ENCODE data around the gene ADGRB2.

- TF ChIP-seq, protein P1, sequence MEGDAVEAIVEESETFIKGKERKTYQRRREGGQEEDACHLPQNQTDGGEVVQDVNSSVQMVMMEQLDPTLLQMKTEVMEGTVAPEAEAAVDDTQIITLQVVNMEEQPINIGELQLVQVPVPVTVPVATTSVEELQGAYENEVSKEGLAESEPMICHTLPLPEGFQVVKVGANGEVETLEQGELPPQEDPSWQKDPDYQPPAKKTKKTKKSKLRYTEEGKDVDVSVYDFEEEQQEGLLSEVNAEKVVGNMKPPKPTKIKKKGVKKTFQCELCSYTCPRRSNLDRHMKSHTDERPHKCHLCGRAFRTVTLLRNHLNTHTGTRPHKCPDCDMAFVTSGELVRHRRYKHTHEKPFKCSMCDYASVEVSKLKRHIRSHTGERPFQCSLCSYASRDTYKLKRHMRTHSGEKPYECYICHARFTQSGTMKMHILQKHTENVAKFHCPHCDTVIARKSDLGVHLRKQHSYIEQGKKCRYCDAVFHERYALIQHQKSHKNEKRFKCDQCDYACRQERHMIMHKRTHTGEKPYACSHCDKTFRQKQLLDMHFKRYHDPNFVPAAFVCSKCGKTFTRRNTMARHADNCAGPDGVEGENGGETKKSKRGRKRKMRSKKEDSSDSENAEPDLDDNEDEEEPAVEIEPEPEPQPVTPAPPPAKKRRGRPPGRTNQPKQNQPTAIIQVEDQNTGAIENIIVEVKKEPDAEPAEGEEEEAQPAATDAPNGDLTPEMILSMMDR (tag by site-specific recombination; IDR thresholded peaks at IDR 0.05) = no peak
- TF ChIP-seq HOXC10 (CRISPR knock-in tag; IDR thresholded peaks at IDR 0.05) (no peak), ZNF624 (tag by site-specific recombination; IDR thresholded peaks at IDR 0.05) (no peak), SP2 (tag by site-specific recombination; IDR thresholded peaks at IDR 0.05) (no peak), ZNF660 (tag by site-specific recombination; IDR thresholded peaks at IDR 0.05) (no peak), GFI1B (tag by site-specific recombination; IDR thresholded peaks at IDR 0.05) (no peak), ZNF391 (tag by site-specific recombination; IDR thresholded peaks at IDR 0.05; ENCODE audit: borderline replicate concordance, low read depth) (no peak)
- TF ChIP-seq, protein P2, sequence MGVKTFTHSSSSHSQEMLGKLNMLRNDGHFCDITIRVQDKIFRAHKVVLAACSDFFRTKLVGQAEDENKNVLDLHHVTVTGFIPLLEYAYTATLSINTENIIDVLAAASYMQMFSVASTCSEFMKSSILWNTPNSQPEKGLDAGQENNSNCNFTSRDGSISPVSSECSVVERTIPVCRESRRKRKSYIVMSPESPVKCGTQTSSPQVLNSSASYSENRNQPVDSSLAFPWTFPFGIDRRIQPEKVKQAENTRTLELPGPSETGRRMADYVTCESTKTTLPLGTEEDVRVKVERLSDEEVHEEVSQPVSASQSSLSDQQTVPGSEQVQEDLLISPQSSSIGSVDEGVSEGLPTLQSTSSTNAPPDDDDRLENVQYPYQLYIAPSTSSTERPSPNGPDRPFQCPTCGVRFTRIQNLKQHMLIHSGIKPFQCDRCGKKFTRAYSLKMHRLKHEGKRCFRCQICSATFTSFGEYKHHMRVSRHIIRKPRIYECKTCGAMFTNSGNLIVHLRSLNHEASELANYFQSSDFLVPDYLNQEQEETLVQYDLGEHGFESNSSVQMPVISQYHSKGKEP (tag by site-specific recombination; IDR thresholded peaks at IDR 0.05) = no peak
- TF ChIP-seq, protein P3, sequence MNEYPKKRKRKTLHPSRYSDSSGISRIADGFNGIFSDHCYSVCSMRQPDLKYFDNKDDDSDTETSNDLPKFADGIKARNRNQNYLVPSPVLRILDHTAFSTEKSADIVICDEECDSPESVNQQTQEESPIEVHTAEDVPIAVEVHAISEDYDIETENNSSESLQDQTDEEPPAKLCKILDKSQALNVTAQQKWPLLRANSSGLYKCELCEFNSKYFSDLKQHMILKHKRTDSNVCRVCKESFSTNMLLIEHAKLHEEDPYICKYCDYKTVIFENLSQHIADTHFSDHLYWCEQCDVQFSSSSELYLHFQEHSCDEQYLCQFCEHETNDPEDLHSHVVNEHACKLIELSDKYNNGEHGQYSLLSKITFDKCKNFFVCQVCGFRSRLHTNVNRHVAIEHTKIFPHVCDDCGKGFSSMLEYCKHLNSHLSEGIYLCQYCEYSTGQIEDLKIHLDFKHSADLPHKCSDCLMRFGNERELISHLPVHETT (tag by site-specific recombination; IDR thresholded peaks at IDR 0.05) = no peak
- TF ChIP-seq, protein P4, sequence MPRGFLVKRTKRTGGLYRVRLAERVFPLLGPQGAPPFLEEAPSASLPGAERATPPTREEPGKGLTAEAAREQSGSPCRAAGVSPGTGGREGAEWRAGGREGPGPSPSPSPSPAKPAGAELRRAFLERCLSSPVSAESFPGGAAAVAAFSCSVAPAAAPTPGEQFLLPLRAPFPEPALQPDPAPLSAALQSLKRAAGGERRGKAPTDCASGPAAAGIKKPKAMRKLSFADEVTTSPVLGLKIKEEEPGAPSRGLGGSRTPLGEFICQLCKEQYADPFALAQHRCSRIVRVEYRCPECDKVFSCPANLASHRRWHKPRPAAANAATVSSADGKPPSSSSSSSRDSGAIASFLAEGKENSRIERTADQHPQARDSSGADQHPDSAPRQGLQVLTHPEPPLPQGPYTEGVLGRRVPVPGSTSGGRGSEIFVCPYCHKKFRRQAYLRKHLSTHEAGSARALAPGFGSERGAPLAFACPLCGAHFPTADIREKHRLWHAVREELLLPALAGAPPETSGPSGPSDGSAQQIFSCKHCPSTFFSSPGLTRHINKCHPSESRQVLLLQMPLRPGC (tag by site-specific recombination; IDR thresholded peaks at IDR 0.05) = no peak
- TF ChIP-seq, protein P5, sequence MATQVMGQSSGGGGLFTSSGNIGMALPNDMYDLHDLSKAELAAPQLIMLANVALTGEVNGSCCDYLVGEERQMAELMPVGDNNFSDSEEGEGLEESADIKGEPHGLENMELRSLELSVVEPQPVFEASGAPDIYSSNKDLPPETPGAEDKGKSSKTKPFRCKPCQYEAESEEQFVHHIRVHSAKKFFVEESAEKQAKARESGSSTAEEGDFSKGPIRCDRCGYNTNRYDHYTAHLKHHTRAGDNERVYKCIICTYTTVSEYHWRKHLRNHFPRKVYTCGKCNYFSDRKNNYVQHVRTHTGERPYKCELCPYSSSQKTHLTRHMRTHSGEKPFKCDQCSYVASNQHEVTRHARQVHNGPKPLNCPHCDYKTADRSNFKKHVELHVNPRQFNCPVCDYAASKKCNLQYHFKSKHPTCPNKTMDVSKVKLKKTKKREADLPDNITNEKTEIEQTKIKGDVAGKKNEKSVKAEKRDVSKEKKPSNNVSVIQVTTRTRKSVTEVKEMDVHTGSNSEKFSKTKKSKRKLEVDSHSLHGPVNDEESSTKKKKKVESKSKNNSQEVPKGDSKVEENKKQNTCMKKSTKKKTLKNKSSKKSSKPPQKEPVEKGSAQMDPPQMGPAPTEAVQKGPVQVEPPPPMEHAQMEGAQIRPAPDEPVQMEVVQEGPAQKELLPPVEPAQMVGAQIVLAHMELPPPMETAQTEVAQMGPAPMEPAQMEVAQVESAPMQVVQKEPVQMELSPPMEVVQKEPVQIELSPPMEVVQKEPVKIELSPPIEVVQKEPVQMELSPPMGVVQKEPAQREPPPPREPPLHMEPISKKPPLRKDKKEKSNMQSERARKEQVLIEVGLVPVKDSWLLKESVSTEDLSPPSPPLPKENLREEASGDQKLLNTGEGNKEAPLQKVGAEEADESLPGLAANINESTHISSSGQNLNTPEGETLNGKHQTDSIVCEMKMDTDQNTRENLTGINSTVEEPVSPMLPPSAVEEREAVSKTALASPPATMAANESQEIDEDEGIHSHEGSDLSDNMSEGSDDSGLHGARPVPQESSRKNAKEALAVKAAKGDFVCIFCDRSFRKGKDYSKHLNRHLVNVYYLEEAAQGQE (tag by site-specific recombination; IDR thresholded peaks at IDR 0.05) = no peak
Observed at GRCh38 chr1:31749785-31750735, 14.1 kb downstream of the ADGRB2 start.
